GM18505 (cell line): ENCODE results near the gene EME2.

ENCODE experiments used
- ATAC-seq: cut with Tn5 transposase; IDR thresholded peaks from one replicate; pipeline ENCODE4 v1.9.1; 2021; ENCODE audit not compliant: unreplicated experiment
- POLR2A ChIP-seq: IDR thresholded peaks from 4 replicates; pipeline ENCODE4 v1.6.1; 2011; ENCODE audit warnings: borderline replicate concordance; ENCODE audit not compliant: insufficient read depth, insufficient read length; ENCODE audit errors: extremely low read depth

The EME2 gene

DNA sequence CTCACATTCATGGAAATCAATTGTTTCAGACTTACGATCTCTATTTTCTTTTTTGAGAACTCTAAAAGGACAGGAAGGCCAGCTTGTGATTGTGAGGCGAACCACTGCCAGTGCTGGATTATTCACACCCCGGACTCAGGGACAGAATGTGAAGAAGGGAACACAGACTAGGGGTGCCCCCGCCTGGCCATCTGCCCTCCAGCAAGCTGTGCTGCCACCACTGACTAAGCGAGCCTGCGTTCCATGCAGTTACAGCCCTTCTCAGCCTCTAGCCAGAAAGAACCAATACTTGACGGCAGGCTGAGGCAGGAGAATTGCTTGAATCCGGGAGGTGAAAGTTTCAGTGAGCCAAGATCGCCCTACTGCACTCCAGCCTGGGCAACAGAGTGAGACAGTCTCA is 51.2 kb downstream of the EME2 start:
- no peak for ATAC-seq
- TF ChIP-seq POLR2A = no peak

DNA sequence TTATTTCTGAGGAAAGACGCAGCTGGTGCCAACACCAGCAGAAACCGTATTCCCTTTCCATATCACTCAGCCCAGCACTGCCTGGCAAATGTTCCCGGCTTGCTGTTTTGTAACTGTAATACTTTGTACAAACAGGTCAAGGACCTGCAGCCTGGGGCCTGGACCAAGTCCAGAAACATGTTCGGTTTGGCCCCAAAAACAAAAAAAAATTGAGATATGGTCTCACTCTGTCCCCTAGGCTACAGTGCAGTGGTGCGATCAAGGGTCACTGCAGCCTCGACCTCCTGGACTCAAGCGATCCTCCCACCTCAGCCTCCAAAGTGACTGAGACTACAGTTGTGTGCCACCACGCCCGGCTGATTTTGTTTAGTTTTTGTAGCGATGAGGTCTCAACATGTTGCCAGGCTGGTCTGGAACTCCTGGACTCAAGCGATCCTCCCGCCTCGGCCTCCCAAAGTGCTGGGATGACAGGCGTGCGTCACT is 52.8 kb downstream of the EME2 start:
- ATAC-seq = no peak
- TF ChIP-seq POLR2A = no peak
